Endodermal cell (in vitro differentiated cells): ENCODE results near the gene GSC2. TPM values are rescaled to one million over a fixed set of nuclear protein-coding genes. Genes with fewer than 3 reads are reported as not detected.

Experiments used
- DNase-seq: peaks from one replicate; pipeline ENCODE4 v3.0.0-alpha.2; 2017
- H3K27ac ChIP-seq: 2 replicates; pipeline ENCODE4 v1.5.1; 2013; ENCODE audit warnings: mild to moderate bottlenecking, low read depth, low read length, moderate library complexity
- H3K27me3 ChIP-seq: 2 replicates; pipeline ENCODE4 v1.6.1; 2013; ENCODE audit warnings: mild to moderate bottlenecking, low read length, moderate library complexity; ENCODE audit not compliant: insufficient read depth, control insufficient read depth, poor library complexity, severe bottlenecking
- H3K36me3 ChIP-seq: 2 replicates; pipeline ENCODE4 v1.7.0; 2013; ENCODE audit warnings: mild to moderate bottlenecking, low read length, moderate library complexity; ENCODE audit not compliant: control insufficient read depth, insufficient read depth
- H3K4me1 ChIP-seq: one replicate; pipeline ENCODE4 v1.7.0; 2013; ENCODE audit warnings: low read length; ENCODE audit not compliant: control insufficient read depth, insufficient read depth
- H3K4me3 ChIP-seq: 2 replicates; pipeline ENCODE4 v1.5.1; 2013; ENCODE audit warnings: mild to moderate bottlenecking, low read length, moderate library complexity
- H3K9ac ChIP-seq: 2 replicates; pipeline ENCODE4 v1.6.1; 2013; ENCODE audit warnings: mild to moderate bottlenecking, low read length, moderate library complexity; ENCODE audit not compliant: poor library complexity, severe bottlenecking; ENCODE audit errors: extremely low read depth
- H3K9me3 ChIP-seq: 2 replicates; pipeline ENCODE4 v1.6.1; 2013; ENCODE audit warnings: mild to moderate bottlenecking, low read length, moderate library complexity; ENCODE audit not compliant: control insufficient read depth
- H3K27ac Mint-ChIP-seq: 2 replicates; pipeline ENCODE4 v1.8.0; 2020; ENCODE audit warnings: mixed read lengths
- H3K27me3 Mint-ChIP-seq: 2 replicates; pipeline ENCODE4 v1.8.0; 2021; ENCODE audit warnings: mild to moderate bottlenecking, mixed read lengths; ENCODE audit not compliant: insufficient read depth
- H3K36me3 Mint-ChIP-seq: 2 replicates; pipeline ENCODE4 v1.8.0; 2020; ENCODE audit warnings: low read depth, mixed read lengths
- H3K4me1 Mint-ChIP-seq: 2 replicates; pipeline ENCODE4 v1.8.0; 2020; ENCODE audit warnings: mixed read lengths
- H3K4me3 Mint-ChIP-seq: 2 replicates; pipeline ENCODE4 v1.8.0; 2020; ENCODE audit warnings: mild to moderate bottlenecking, moderate library complexity, mixed read lengths
- H3K9me3 Mint-ChIP-seq: 2 replicates; pipeline ENCODE4 v1.8.0; 2020; ENCODE audit warnings: mild to moderate bottlenecking, mixed read lengths
- CTCF ChIP-seq: fragments of 200-600 bp; sonication (generic); conservative IDR thresholded peaks from 2 replicates; pipeline ENCODE4 v1.5.0; 2021; ENCODE audit warnings: antibody characterized with exemption, mild to moderate bottlenecking
- WGBS, 2 experiments: methylation state at CpG; one replicate each; pipeline versions ENCODE4 v1.1.5 to v1.1.7; 2013; ENCODE audit warnings: missing lambda C conversion rate in 2 of 2, mixed read lengths in 1 of 2; ENCODE audit not compliant: insufficient coverage in 1 of 2, insufficient read length in 1 of 2; 5-methylcytosine and 5-hydroxymethylcytosine counted together
- total RNA-seq, 2 donors: library from RNA; stranded (reverse); fragmentation: NEBNext Ultra II Directional in 1 of 2; extraction: Animal tissue kit (Norgen Biotek cat#: 25700) in 1 of 2; gene quantifications; 2 replicates in 1 of 2; 3 replicates in 1 of 2; pipeline ENCODE4 v1.2.1, GENCODE V29; 2021

GSC2 gene
- total RNA-seq, 2 donors from 2014 or later: not detected

GRCh38 chr22:19143967-19144400 lies 6.1 kb downstream of the GSC2 start:
- no peaks in the 10 kb centered on the region for H3K9me3 Mint-ChIP-seq
- peak overlapping the region; percentile 88 for H3K27ac Mint-ChIP-seq
- Histone ChIP-seq H3K9me3 (no peaks in the 10 kb centered on the region), H3K27ac (peak overlapping the region; percentile 47), H3K27me3 (peaks cover 37% of the 10 kb centered on the region), H3K4me1 (no peaks in the 10 kb centered on the region), H3K9ac (peak overlapping the region; percentile 77), H3K4me3 (peak overlapping the region; percentile 91), H3K36me3 (peaks cover 33% of the 10 kb centered on the region)
- peaks cover 41% of the 10 kb centered on the region for H3K27me3 Mint-ChIP-seq
- H3K4me3 Mint-ChIP-seq: peak overlapping the region; percentile 94
- DNase-seq: no peak
- no peak for TF ChIP-seq CTCF
- peaks cover 21% of the 10 kb centered on the region for H3K36me3 Mint-ChIP-seq
- H3K4me1 Mint-ChIP-seq: peaks cover 5% of the 10 kb centered on the region
- WGBS, 2 experiments: 7 to 9% methylated on average over 10 to 17 of the region's 17 CpGs

DNA sequence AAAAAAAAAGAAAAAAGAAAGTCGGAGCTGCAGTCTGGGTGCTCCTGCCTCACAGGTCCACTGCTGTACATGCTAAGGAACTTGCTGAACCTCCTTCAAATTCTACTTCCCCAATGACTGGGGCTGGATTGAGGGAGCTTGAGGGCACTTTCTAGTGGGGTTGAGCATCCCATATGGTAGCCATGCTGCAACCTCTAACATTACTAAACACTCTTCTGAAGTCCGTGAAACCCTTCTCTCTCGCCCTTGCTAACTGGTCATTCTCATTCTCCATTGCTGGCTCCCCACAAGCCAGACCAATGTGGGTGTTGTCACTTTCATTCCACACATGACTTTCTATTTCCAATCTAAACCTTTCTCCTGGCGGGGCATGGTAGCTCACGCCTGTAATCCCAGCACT lies 6.9 kb downstream of the GSC2 start:
- Histone ChIP-seq H3K27ac (no peak overlapping the region), H3K27me3 (peaks cover 29% of the 10 kb centered on the region), H3K4me3 (peak overlapping the region; percentile 91), H3K9ac (no peak overlapping the region), H3K36me3 (peaks cover 38% of the 10 kb centered on the region), H3K4me1 (no peaks in the 10 kb centered on the region), H3K9me3 (no peaks in the 10 kb centered on the region)
- peaks cover 5% of the 10 kb centered on the region for H3K4me1 Mint-ChIP-seq
- no peaks in the 10 kb centered on the region for H3K9me3 Mint-ChIP-seq
- no peak overlapping the region for H3K27ac Mint-ChIP-seq
- no peak for TF ChIP-seq CTCF
- H3K27me3 Mint-ChIP-seq: peaks cover 34% of the 10 kb centered on the region
- 91 to 100% methylated on average over 2 to 4 of the region's 5 CpGs for WGBS, 2 experiments
- H3K4me3 Mint-ChIP-seq: peak overlapping the region; percentile 94
- peaks cover 23% of the 10 kb centered on the region for H3K36me3 Mint-ChIP-seq
- no peak for DNase-seq

- DNase-seq: no peak
- 97 to 100% methylated on average over 3 to 9 of the region's 9 CpGs for WGBS, 2 experiments
- Mint-ChIP-seq H3K27ac (no peak overlapping the region), H3K36me3 (peaks cover 27% of the 10 kb centered on the region), H3K4me1 (peaks cover 5% of the 10 kb centered on the region), H3K27me3 (peaks cover 26% of the 10 kb centered on the region), H3K9me3 (no peaks in the 10 kb centered on the region), H3K4me3 (no peak overlapping the region)
- H3K27ac ChIP-seq: no peak overlapping the region
- peaks cover 43% of the 10 kb centered on the region for H3K36me3 ChIP-seq
- H3K9ac ChIP-seq: no peak overlapping the region
- no peaks in the 10 kb centered on the region for H3K9me3 ChIP-seq
- peaks cover 21% of the 10 kb centered on the region for H3K27me3 ChIP-seq
- TF ChIP-seq CTCF: no peak
- no peaks in the 10 kb centered on the region for H3K4me1 ChIP-seq
- H3K4me3 ChIP-seq: no peak overlapping the region
These were observed 7.7 kb downstream of the GSC2 start for GRCh38 chr22:19142394-19142793.
